GM23248 (cell line): Measurements from ENCODE around the gene MEGF11.

Experiments
- EZH2 ChIP-seq: fragments of 200-600 bp; sonication (generic); IDR thresholded peaks from 2 replicates; pipeline ENCODE4 v1.6.1; 2018; ENCODE audit warnings: antibody characterized with exemption, mild to moderate bottlenecking; ENCODE audit not compliant: insufficient read depth, poor library complexity, severe bottlenecking
- EZH2phosphoT487 ChIP-seq: fragments of 200-600 bp; sonication (generic); IDR thresholded peaks from 2 replicates; pipeline ENCODE4 v1.6.1; 2018; ENCODE audit warnings: antibody characterized with exemption, moderate library complexity, mild to moderate bottlenecking, low read depth; ENCODE audit not compliant: insufficient read depth

DNA sequence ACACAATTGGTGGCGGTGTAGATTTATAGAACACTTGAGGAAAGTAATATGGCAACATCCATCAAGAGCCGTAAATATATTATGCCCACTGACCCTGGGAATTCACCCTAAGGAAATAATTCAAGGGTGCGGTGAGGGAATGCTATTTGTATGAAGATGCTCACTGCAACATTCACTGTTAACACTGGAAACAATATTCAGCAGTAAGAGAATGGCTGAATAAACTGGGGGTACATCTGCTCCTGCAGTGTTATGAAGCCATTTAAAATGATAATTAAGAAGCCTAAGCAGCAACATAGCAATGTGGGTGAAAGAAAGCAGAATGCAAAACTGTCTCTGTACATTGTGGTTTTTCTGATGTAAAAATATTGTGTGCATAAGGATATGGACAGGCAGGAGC lies 296.7 kb downstream of the MEGF11 start:
- TF ChIP-seq EZH2phosphoT487 (no peak), EZH2 (no peak)
